ENCODE measurements around the gene MS4A1. TPM values are rescaled to one million over a fixed set of nuclear protein-coding genes. Genes with fewer than 3 reads are reported as not detected.

Gene MS4A1
- total and polyA plus RNA-seq, 2 experiments from 2014 or later = 0.23 TPM; not detected in 1

DNA sequence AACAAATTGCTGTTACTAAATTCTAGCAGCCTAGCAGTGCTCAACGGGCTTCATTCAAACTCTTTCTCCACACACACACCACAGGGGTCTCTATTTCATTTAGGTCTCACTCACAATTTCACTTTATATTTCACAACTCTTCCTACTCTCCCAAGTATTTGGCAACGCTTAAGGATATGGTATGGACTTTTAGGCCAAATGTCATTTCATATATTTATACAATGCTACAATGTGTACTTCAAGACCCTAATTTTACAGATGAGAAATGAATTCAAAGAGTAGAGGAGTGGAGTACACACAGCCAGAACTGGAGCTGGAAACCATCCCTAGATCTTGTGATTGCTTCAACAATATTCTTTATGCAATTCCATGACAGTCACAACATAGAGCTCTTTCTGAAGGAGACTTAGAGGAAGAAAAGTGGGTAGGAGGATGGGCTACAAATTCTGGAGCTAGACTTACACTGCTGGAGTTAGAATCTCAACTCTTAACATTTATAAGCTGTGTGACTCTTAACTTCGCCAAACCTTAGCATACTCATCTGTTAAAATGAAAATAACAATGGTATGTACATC, 57.1 kb downstream of the MS4A1 start:
- H3K9me3 Mint-ChIP-seq = peaks cover 31% of the 10 kb centered on the region
- no peak overlapping the region for H3K4me2 ChIP-seq
- H3K4me1 Mint-ChIP-seq = peaks cover 5% of the 10 kb centered on the region; the same call in 1 of the 3 replicates
- H3K4me3 ChIP-seq = no peak overlapping the region
- no peak overlapping the region for H3K4me3 Mint-ChIP-seq
- H3K9me2 ChIP-seq (ENCODE audit: insufficient read depth) = peaks cover 8% of the 10 kb centered on the region; the same call in 1 of the 2 replicates
- H2AFZ ChIP-seq = no peak overlapping the region
- H3K79me2 ChIP-seq (replicated peaks; ENCODE audit: insufficient read depth) = no peaks in the 10 kb centered on the region
- H3K27ac ChIP-seq (ENCODE audit: low read depth) = no peak overlapping the region
- H3F3A ChIP-seq (replicated peaks; ENCODE audit: low read depth) = no peaks in the 10 kb centered on the region
- ATAC-seq (no peak), DNase-seq (ENCODE audit: low spot score) (no peak)
- no peaks in the 10 kb centered on the region for H4K20me1 ChIP-seq (replicated peaks; ENCODE audit: insufficient read depth)
- no peaks in the 10 kb centered on the region for H3K27me3 Mint-ChIP-seq (ENCODE audit: insufficient read depth, low read depth, poor library complexity)
- peaks cover 9% of the 10 kb centered on the region; the same call in 1 of the 2 replicates for H3K36me3 ChIP-seq (ENCODE audit: insufficient read depth)
- no peak overlapping the region; the same call in 1 of the 2 replicates for H3K27ac Mint-ChIP-seq
- H3K36me3 Mint-ChIP-seq (ENCODE audit: low read depth) = peaks cover 21% of the 10 kb centered on the region
- no peak for TF ChIP-seq JUNB (IDR thresholded peaks at IDR 0.05; ENCODE audit: unreplicated experiment)
- TF ChIP-seq POLR2AphosphoS5 (IDR thresholded peaks at IDR 0.05; ENCODE audit: low read depth) = no peak
- no peak for TF ChIP-seq CREB1 (CRISPR knock-in tag; IDR thresholded peaks at IDR 0.05; ENCODE audit: low read depth)
- no peak for TF ChIP-seq ZNF462 (CRISPR knock-in tag; IDR thresholded peaks at IDR 0.05)
- TF ChIP-seq ZNF114 (CRISPR knock-in tag; IDR thresholded peaks at IDR 0.05) = no peak
- TF ChIP-seq ZNF331 (CRISPR knock-in tag; IDR thresholded peaks at IDR 0.05; ENCODE audit: low read depth) = no peak
- no peak for TF ChIP-seq NANOG (IDR thresholded peaks at IDR 0.05; ENCODE audit: borderline replicate concordance)
- TF ChIP-seq STAT1 (IDR thresholded peaks at IDR 0.05; ENCODE audit: unreplicated experiment) = no peak
- TF ChIP-seq, protein P1, sequence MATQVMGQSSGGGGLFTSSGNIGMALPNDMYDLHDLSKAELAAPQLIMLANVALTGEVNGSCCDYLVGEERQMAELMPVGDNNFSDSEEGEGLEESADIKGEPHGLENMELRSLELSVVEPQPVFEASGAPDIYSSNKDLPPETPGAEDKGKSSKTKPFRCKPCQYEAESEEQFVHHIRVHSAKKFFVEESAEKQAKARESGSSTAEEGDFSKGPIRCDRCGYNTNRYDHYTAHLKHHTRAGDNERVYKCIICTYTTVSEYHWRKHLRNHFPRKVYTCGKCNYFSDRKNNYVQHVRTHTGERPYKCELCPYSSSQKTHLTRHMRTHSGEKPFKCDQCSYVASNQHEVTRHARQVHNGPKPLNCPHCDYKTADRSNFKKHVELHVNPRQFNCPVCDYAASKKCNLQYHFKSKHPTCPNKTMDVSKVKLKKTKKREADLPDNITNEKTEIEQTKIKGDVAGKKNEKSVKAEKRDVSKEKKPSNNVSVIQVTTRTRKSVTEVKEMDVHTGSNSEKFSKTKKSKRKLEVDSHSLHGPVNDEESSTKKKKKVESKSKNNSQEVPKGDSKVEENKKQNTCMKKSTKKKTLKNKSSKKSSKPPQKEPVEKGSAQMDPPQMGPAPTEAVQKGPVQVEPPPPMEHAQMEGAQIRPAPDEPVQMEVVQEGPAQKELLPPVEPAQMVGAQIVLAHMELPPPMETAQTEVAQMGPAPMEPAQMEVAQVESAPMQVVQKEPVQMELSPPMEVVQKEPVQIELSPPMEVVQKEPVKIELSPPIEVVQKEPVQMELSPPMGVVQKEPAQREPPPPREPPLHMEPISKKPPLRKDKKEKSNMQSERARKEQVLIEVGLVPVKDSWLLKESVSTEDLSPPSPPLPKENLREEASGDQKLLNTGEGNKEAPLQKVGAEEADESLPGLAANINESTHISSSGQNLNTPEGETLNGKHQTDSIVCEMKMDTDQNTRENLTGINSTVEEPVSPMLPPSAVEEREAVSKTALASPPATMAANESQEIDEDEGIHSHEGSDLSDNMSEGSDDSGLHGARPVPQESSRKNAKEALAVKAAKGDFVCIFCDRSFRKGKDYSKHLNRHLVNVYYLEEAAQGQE (IDR thresholded peaks at IDR 0.05; ENCODE audit: unreplicated experiment) = no peak
- no peak for TF ChIP-seq CTCF (conservative IDR thresholded peaks at IDR 0.05; ENCODE audit: low read depth in 2 of 2)
- no peak for TF ChIP-seq ETS1 (IDR thresholded peaks at IDR 0.05)
- TF ChIP-seq EZH2phosphoT487 (IDR thresholded peaks at IDR 0.05; ENCODE audit: unreplicated experiment) = no peak
- no peak for TF ChIP-seq EZH2 (IDR thresholded peaks at IDR 0.05; ENCODE audit: low read depth, unreplicated experiment)
- no peaks in the 10 kb centered on the region for H3K4me1 ChIP-seq (ENCODE audit: insufficient read depth)
- H3K27me3 ChIP-seq (ENCODE audit: insufficient read depth) = no peaks in the 10 kb centered on the region

All from GM23338 (cell line).